HG03196 (cell line): ENCODE data around the gene APOO.
"Not testable (repeated sequence)": the region's sequence is repeated elsewhere in the genome, so short reads cannot be mapped to it uniquely, and the experiment has no call there.

Experiments
- ATAC-seq: cut with Tn5 transposase; IDR thresholded peaks from one replicate; pipeline ENCODE4 v1.9.1; 2021; ENCODE audit not compliant: unreplicated experiment

The APOO gene

GRCh38 chrX:23904096-23904495, 3.6 kb downstream of the APOO start:
- no peak for ATAC-seq

DNA sequence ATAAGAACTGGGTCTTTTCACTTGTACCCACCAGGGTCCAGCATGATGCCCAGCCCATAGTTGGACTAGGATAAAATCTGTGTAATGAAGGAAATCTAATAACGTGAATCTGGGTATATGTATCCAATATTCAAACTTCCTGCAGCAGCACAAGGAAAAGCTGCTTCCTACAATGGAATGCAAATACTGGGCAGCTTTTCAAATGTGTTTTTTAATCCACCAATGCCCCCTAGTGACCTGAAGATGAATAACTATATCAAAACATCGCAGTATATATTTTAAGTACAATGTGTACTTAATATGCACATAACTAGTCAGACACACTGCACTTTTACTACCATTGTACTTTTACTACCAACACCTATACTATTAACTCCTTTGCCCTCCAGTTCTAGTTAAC, 5.3 kb downstream of the APOO start:
- no peak for ATAC-seq

- peak; percentile 55 for ATAC-seq
Observed at GRCh38 chrX:23901805-23902204, 5.9 kb downstream of the APOO start.

- ATAC-seq = no peak
Observed at GRCh38 chrX:23901060-23901459, 6.7 kb downstream of the APOO start.

- ATAC-seq = no peak
Observed at GRCh38 chrX:23900220-23900797, 7.4 kb downstream of the APOO start.

DNA sequence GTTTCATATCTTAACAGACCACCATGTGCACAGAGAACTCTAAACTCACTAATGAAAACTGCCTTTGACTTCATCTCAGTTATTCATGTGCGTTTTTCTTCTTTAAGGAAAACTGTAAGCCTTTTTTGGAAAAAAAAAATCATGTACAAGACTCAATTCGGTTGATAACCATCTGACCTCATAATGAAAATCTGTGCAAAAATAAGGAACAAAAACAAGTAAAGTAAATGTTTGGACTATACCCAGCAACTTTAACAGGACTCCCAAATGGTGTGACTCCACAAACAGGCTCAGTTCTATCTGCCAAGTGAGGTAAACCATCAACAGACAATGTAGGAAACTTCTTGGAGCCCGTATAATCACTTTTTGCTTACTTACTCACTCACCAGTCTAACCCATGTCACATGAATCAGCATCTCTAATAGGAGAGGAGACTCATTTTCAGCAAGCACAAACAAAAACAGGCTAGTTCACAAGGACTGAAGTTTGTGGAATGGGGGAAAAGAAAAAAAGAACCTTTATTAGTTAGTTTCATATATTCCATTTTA, 9.3 kb downstream of the APOO start:
- no peak for ATAC-seq

- ATAC-seq = no peak
Observed at GRCh38 chrX:23896981-23897380, 10.8 kb downstream of the APOO start.

- not testable (repeated sequence) for ATAC-seq
Observed at GRCh38 chrX:23896539-23896938, 11.2 kb downstream of the APOO start.

- ATAC-seq = not testable (repeated sequence)
Observed at GRCh38 chrX:23894993-23895392, 12.7 kb downstream of the APOO start.

- no peak for ATAC-seq
Observed at GRCh38 chrX:23890933-23891332, 16.8 kb downstream of the APOO start.

- no peak for ATAC-seq
Observed at GRCh38 chrX:23888887-23889501, 18.7 kb downstream of the APOO start.

- no peak for ATAC-seq
Observed at GRCh38 chrX:23887918-23888317, 19.8 kb downstream of the APOO start.

GRCh38 chrX:23887451-23887850, 20.3 kb downstream of the APOO start:
- no peak for ATAC-seq

DNA sequence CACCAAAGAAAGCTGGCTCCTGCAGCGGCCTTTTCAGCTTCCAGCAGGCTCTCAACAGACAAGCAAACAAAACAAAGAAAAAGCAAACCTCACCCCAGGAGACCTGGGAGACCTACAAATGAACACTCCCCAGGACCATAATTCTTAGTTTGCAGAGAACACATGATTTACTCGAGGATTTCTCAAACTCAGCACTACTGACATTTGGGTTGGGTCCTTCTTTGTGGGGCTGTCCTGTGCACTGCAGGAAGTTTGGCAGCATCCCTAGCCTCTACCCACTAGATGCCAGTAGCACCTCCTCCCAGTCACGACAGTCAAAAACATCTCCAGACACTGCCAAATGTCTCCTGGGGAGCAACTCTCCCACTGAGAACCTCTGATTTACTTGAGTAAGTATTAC, 21.9 kb downstream of the APOO start:
- no peak for ATAC-seq

GRCh38 chrX:23884427-23885024, 23.2 kb downstream of the APOO start:
- no peak for ATAC-seq

- no peak for ATAC-seq
Observed at GRCh38 chrX:23883737-23884354, 23.9 kb downstream of the APOO start.

DNA sequence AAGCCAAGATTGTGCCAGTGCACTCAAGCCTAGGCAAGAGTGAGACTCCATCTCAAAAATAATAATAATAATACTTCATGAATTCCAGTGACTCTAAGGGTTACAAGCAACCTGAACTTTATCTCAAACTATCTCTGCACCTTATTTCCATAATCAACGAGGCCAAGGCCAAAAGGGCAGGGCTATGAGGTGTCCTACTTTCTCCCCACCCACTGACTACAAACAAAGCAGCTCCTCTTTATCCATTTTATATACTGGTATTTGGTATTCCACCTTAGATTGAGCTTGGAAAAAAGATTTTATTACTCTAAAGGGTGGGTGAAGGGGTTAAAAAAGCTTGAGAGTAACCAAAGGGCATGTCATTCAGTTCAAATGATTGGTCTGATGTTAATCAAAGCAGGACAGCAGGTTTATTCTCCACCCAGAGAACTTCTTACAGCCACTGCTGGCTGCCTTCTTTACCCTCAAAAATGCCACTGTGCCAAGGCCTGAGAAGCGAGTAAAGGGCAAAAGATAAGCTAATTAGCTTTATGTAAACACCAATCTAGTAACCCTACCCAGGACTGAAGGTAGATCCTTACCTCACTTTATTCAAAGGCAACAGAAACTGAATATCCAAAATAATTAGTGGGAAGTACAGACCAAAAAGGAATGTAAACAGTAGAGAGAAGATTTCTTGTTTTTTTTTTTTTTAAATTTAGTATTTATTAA, 28.2 kb downstream of the APOO start:
- no peak for ATAC-seq

DNA sequence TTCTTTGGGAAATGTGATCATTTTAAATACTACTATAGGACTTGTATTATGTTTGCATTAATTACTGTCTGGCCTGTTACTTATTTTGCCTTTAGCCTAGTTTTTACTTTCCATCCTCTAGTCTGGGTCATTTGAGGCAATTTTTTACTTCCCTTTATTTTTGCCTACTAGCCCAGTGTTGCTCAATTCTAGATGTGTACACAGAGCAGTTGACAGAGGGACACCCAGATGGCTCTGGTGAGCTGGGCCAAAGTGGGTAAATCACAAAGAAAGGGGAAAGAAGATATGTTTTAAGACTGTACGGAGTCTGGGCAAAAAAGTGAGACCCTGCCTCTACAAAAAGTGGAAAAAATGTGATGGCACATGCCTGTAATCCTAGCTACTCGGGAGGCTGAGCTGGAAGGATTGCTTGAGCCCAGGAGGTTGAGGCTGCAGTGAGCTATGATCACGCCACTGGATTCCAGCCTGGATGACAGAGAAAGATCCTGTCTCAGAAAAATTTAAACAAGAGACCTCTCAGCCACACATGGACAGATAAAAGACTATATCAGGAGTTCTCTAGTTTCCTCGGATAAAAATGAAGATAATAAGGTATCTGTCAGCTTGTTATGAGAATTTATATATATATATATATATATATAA, 35.7 kb downstream of the APOO start:
- no peak for ATAC-seq

GRCh38 chrX:23870041-23870440, 37.7 kb downstream of the APOO start:
- ATAC-seq = no peak

DNA sequence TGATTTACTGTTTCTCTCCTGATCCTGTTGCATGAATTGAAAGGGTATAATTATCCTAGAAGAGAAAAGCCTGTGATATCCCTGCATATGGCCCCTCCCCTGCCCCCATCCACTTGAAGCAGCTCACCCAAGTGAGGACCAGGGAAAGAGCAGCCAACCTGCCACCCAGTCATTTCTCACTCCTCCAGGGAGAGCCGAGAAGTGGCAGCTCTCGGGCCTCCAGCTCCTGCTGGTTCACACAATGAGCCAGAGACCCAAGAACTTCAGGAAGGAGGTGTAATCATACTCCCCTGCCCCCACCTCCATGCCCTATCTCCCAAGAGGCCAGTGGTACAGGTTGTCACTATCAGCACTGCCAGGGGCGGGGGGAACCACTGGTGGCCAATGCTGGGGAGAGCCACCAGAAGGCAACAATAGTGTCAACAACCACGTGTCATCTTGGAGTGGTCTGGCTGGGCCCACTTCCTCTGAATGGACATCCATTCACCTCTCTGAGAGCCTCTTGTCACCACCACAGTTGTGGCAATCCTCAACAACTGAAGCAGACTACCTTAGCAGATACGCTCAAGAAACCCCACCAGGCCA, 42.9 kb downstream of the APOO start:
- ATAC-seq = no peak
